Activated CD8-positive, alpha-beta memory T cell treated with anti-CD3 and anti-CD28 coated beads, Interleukin-2, amount 50 U/mL, for 1 hour (primary cell): ENCODE data around the gene ZNF606.
"Not testable (repeated sequence)": the region's sequence is repeated elsewhere in the genome, so short reads cannot be mapped to it uniquely, and the experiment has no call there.

Source experiments
- DNase-seq: peaks from one replicate; pipeline ENCODE4 v3.0.0-alpha.2; 2020; ENCODE audit errors: extremely low read depth

The ZNF606 gene

GRCh38 chr19:58010507-58010906 is 7.9 kb upstream of the ZNF606 start:
- DNase-seq = no peak

- no peak for DNase-seq
Measured at GRCh38 chr19:58009666-58010301, 7.2 kb upstream of the ZNF606 start.

- no peak for DNase-seq
Measured at GRCh38 chr19:58009301-58009665, 6.7 kb upstream of the ZNF606 start.

GRCh38 chr19:58008877-58009276 is 6.3 kb upstream of the ZNF606 start:
- not testable (repeated sequence) for DNase-seq

- no peak for DNase-seq
Measured at GRCh38 chr19:58007285-58007684, 4.7 kb upstream of the ZNF606 start.

GRCh38 chr19:58003174-58003828 is 681 bp upstream of the ZNF606 start:
- no peak for DNase-seq

- DNase-seq = no peak
Measured at GRCh38 chr19:58001895-58002369, 688 bp downstream of the ZNF606 start.

GRCh38 chr19:58000677-58001076 is 1.9 kb downstream of the ZNF606 start:
- no peak for DNase-seq

GRCh38 chr19:57992841-57993240 is 9.8 kb downstream of the ZNF606 start:
- no peak for DNase-seq

- DNase-seq = no peak
Measured at GRCh38 chr19:57978586-57979289, 23.9 kb downstream of the ZNF606 start.

- no peak for DNase-seq
Measured at GRCh38 chr19:57974434-57974833, 28.2 kb downstream of the ZNF606 start, which contains the start of gene C19orf18. TSS of gene C19orf18 (minus strand) at chr19:57974534. CDS start at chr19:57974432, 102 bp downstream.

- no peak for DNase-seq
Measured at GRCh38 chr19:57964761-57965160, 37.9 kb downstream of the ZNF606 start.

GRCh38 chr19:57961785-57962184 is 40.8 kb downstream of the ZNF606 start:
- no peak for DNase-seq

GRCh38 chr19:57954996-57955395 is 47.6 kb downstream of the ZNF606 start:
- DNase-seq = no peak

GRCh38 chr19:57949702-57950101 is 52.9 kb downstream of the ZNF606 start:
- DNase-seq = no peak

- no peak for DNase-seq
Measured at GRCh38 chr19:57949296-57949695, 53.3 kb downstream of the ZNF606 start.

- DNase-seq = peak; percentile 70
Measured at GRCh38 chr19:57947419-57948134, 55.0 kb downstream of the ZNF606 start, which contains the start of gene ZNF256. TSS of gene ZNF256 (minus strand) at chr19:57947706. CDS start at chr19:57947474, 232 bp downstream.

- no peak for DNase-seq
Measured at GRCh38 chr19:57947088-57947418, 55.6 kb downstream of the ZNF606 start.

- no peak for DNase-seq
Measured at GRCh38 chr19:57946316-57946715, 56.3 kb downstream of the ZNF606 start.

- DNase-seq = no peak
Measured at GRCh38 chr19:57941593-57941992, 61.0 kb downstream of the ZNF606 start.

- DNase-seq = no peak
Measured at GRCh38 chr19:57935731-57936130, 66.9 kb downstream of the ZNF606 start.
